ENCODE results near the gene CD2. TPM values are rescaled to one million over a fixed set of nuclear protein-coding genes. Genes with fewer than 3 reads are reported as not detected.

The CD2 gene
- total and polyA plus RNA-seq, 8 donors = 1.7 to 14.3 (median 3.9) TPM; not detected in 1

DNA sequence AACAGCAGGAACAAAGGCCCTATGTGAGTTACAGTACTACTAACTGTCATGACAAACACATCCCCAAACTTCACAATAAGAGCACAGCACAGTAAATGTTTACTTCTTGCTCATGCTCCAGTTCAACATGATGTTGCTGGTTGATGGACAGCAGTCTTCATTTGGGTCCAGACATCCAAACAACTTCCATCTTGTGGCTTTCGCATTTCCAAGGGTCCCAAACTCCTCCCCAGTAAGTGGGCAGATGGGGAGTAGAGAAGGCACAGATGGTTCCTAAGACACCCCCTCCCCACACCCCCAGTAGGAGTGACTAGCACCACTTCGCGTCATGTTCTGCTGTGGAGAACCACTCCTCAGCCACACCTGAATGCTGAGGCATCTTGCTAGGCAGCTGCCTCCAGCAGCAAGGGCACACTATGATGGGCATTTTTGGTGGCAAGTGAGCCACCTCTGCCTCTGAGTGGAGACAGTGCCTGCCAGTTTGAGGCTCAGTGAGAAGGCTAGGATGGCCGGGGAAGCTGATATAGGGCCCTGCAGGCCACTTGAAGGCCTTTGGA is 32.7 kb upstream of the CD2 start:
- TF ChIP-seq POLR2AphosphoS5 (IDR thresholded peaks at IDR 0.05) (no peak), POLR2A (IDR thresholded peaks at IDR 0.05) (no peak), CTCF (IDR thresholded peaks at IDR 0.05) (no peak), EP300 (IDR thresholded peaks at IDR 0.05) (no peak)
- DNase-seq = no peak
- intact Hi-C loops (cut with DNase I; ENCODE audit: low total_unique reads) = no loop called here
- Histone ChIP-seq H3K4me3 (no peak overlapping the region), H3K4me1 (no peaks in the 10 kb centered on the region), H3K36me3 (no peaks in the 10 kb centered on the region), H3K27me3 (no peaks in the 10 kb centered on the region), H3K9me3 (no peaks in the 10 kb centered on the region), H3K27ac (no peak overlapping the region)
- WGBS, 5 donors = 92 to 98% (median 95%) methylated on average over 4 of the region's 4 CpGs

DNA sequence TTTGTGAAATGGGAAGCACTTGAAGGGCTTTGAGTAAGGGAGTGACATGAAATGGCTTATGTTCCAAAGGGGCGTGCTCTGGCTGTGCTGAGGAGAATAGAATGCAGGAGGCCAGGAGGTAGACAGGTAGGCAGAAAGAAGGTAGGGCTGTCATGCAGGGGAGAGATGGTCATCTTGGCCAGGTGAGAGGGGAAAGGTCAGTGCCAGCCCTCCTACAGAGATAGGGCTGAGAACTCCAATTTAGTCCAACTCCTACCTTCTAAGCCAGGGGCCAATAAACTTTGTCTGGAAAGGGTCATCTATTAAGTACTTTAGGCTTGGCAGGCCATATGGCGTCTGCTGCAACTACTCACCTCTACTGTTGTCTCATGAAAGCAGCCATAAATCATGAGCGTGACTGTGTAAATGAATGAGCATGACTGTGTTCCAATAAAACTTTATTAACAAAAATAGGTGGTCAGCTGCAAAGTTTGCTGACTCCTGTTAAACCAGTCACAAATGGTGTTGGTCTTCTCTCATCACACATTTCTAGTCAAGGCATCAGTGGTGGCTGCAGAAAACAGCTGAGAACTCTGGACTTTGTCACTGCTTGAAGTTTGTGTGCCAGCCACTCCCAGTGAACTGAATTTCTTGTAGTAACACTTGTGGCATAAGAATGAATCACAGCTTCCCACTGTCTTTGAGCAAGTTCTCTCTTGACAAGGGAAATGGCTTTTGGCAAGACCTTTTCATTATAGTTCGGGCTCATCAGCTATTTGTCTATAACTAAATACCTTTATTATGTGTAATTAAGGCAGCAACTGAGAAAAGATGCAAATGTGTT is 32.0 kb upstream of the CD2 start:
- no peaks in the 10 kb centered on the region for H3K27me3 ChIP-seq
- H3K36me3 ChIP-seq = no peaks in the 10 kb centered on the region
- 84 to 89% (median 87%) methylated on average over 4 of the region's 4 CpGs for WGBS, 5 donors
- no peaks in the 10 kb centered on the region for H3K9me3 ChIP-seq
- intact Hi-C loops (cut with DNase I; ENCODE audit: low total_unique reads) = no loop called here
- DNase-seq = peak in 1 of 2 donors; percentile 41
- TF ChIP-seq EP300 (IDR thresholded peaks at IDR 0.05) (no peak), POLR2AphosphoS5 (IDR thresholded peaks at IDR 0.05) (no peak), POLR2A (IDR thresholded peaks at IDR 0.05) (no peak), CTCF (IDR thresholded peaks at IDR 0.05) (no peak)
- no peak overlapping the region for H3K4me3 ChIP-seq
- no peak overlapping the region for H3K27ac ChIP-seq
- no peaks in the 10 kb centered on the region for H3K4me1 ChIP-seq

DNA sequence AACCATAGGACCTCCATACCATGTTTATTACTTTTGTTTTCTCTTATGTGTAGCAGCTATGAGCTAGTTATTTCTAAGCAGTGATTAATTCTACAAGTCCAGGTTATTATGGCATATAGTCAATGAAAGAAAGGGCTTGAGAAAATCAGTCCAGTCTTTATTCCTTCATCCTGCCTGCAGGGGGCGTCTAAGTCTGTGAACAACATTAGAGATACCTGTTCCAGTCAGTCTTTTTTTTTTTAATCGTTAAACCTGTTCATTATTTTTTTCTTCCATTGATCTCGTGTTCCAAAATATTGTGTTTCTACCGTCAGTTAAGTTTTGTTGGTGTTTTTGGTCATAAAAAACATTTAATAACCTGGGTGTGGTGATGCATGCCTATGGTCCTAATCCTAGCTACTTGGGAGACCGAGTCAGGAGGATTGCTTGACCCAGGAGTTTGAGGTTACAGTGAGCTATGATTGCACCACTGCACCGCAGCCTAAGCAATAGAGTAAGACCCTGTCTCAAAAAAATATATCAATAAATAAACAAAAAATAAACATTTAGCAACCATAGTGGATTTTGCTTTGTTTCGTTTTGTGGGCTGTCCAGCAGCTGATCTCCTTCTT is 29.4 kb upstream of the CD2 start:
- intact Hi-C loops (cut with DNase I; ENCODE audit: low total_unique reads) = no loop called here
- Histone ChIP-seq H3K27ac (no peak overlapping the region), H3K27me3 (no peaks in the 10 kb centered on the region), H3K4me3 (no peak overlapping the region), H3K4me1 (no peaks in the 10 kb centered on the region), H3K36me3 (no peaks in the 10 kb centered on the region), H3K9me3 (no peaks in the 10 kb centered on the region)
- no peak for TF ChIP-seq POLR2AphosphoS5 (IDR thresholded peaks at IDR 0.05)
- peak in 5 of 7 experiments; percentile 47 to 76 (median 53) for TF ChIP-seq CTCF (IDR thresholded peaks at IDR 0.05)
- no peak for TF ChIP-seq POLR2A (IDR thresholded peaks at IDR 0.05)
- DNase-seq = peak; percentile 69 to 82
- 43 to 49% (median 45%) methylated on average over 7 of the region's 7 CpGs for WGBS, 5 donors

DNA sequence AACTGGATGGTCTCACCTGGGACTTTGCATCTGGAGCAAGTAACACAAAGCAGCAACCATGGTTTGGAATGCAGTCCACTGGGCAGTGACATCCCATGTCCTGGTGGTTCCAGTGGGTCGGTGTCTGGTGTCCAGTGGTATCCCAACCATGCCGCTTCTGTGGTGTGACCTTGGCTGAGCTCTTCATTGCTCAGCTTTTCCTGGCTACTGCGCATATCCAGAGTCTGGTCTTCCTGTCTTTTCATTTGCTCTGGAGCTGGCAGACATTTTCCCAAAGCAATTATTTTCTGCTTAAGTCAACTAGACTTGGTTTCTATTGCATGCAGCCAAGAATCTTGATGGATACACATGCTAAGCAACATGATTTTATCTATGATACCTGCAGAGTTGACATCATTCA is 28.4 kb upstream of the CD2 start:
- no peak overlapping the region for H3K4me3 ChIP-seq
- 33 to 84% (median 70%) methylated on average over 3 of the region's 3 CpGs for WGBS, 5 donors
- TF ChIP-seq CTCF (IDR thresholded peaks at IDR 0.05) (no peak), EP300 (IDR thresholded peaks at IDR 0.05) (no peak), POLR2AphosphoS5 (IDR thresholded peaks at IDR 0.05) (no peak), POLR2A (IDR thresholded peaks at IDR 0.05) (no peak)
- no peaks in the 10 kb centered on the region for H3K36me3 ChIP-seq
- intact Hi-C loops (cut with DNase I; ENCODE audit: low total_unique reads) = no loop called here
- DNase-seq = no peak
- H3K9me3 ChIP-seq = no peaks in the 10 kb centered on the region
- no peaks in the 10 kb centered on the region for H3K27me3 ChIP-seq
- H3K4me1 ChIP-seq = no peaks in the 10 kb centered on the region
- no peak overlapping the region for H3K27ac ChIP-seq

Measured in stomach (tissue), 9 donors.